ENCODE data around the gene MT1H. TPM values are rescaled to one million over a fixed set of nuclear protein-coding genes. Genes with fewer than 3 reads are reported as not detected.

Gene MT1H
- total RNA-seq, 4 donors from 2014 or later, result not detected

DNA sequence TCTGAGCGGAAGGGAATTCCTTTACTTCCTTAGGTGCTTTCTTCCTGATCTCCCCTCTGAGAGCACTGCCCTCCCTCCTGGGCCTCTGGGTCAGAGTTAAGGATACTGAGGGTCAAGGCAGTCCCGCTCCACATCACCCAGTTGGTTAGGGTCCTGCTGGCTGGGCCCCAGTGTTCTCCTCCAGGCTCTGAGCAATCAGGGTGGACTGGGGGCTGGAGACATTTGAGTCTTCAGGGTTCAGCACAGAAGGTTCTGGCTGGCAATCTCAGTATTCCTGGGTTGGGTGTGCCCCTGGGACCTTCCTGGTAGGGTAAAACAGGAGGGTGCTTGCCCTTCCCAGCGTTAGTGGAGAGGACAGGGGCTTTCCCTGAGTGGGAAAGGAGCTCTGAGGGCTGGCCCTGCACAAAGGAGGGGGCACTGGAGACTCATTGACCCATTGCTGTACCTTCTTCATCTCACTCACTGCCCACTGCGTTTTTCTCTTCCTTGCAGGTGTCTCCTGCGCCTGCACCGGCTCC is 36.7 kb upstream of the MT1H start:
- no peak for ATAC-seq
- H3K4me3 ChIP-seq, result peak overlapping the region; percentile 26 to 53
- WGBS, 2 donors (ENCODE audit: low coverage in 1 of 2), result 20% methylated on average over 1 of the region's 6 CpGs
- H3K27ac ChIP-seq, result peak overlapping the region in 3 of 4 donors; percentile 77 to 81 (median 79)
- H3K4me1 ChIP-seq, result peaks cover 0 to 36% (median 8%) of the 10 kb centered on the region in 3 donors
- H3K36me3 ChIP-seq, result no peaks in the 10 kb centered on the region
- H3K9me3 ChIP-seq, result no peaks in the 10 kb centered on the region
- TF ChIP-seq, protein P1, sequence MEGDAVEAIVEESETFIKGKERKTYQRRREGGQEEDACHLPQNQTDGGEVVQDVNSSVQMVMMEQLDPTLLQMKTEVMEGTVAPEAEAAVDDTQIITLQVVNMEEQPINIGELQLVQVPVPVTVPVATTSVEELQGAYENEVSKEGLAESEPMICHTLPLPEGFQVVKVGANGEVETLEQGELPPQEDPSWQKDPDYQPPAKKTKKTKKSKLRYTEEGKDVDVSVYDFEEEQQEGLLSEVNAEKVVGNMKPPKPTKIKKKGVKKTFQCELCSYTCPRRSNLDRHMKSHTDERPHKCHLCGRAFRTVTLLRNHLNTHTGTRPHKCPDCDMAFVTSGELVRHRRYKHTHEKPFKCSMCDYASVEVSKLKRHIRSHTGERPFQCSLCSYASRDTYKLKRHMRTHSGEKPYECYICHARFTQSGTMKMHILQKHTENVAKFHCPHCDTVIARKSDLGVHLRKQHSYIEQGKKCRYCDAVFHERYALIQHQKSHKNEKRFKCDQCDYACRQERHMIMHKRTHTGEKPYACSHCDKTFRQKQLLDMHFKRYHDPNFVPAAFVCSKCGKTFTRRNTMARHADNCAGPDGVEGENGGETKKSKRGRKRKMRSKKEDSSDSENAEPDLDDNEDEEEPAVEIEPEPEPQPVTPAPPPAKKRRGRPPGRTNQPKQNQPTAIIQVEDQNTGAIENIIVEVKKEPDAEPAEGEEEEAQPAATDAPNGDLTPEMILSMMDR (IDR thresholded peaks at IDR 0.05), result no peak
- no peak for TF ChIP-seq POLR2AphosphoS5 (IDR thresholded peaks at IDR 0.05)
- H3K27me3 ChIP-seq, result peaks cover 54% of the 10 kb centered on the region

DNA sequence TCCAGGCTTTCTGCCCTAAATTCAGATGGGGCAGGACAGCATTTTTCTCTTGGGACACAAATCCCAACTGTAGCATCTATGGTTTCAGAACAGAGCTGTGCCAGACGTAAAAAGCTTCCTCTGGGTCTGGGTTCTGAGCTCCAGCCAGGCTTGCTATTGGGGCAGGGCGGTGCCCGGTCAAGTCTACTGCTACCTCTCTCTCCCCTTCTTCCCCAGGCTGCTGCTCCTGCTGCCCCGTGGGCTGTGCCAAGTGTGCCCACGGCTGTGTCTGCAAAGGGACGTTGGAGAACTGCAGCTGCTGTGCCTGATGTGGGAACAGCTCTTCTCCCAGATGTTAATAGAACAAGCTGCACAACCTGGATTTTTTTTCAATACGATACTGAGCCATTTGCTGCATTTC is 36.1 kb upstream of the MT1H start:
- Histone ChIP-seq H3K4me1 (peaks cover 0 to 42% (median 12%) of the 10 kb centered on the region in 3 donors), H3K4me3 (peak overlapping the region in 1 of 2 donors; percentile 53), H3K27me3 (peaks cover 60% of the 10 kb centered on the region), H3K36me3 (no peaks in the 10 kb centered on the region), H3K27ac (peak overlapping the region in 2 of 4 donors; percentile 4 to 81), H3K9me3 (no peaks in the 10 kb centered on the region)
- WGBS, 2 donors (ENCODE audit: low coverage in 1 of 2), result 58 to 67% methylated on average over 1 to 4 of the region's 7 CpGs
- no peak for ATAC-seq
- TF ChIP-seq, protein P1 (IDR thresholded peaks at IDR 0.05), result no peak
- TF ChIP-seq POLR2A (IDR thresholded peaks at IDR 0.05) (no peak), POLR2AphosphoS5 (IDR thresholded peaks at IDR 0.05) (no peak), EP300 (IDR thresholded peaks at IDR 0.05) (no peak)

DNA sequence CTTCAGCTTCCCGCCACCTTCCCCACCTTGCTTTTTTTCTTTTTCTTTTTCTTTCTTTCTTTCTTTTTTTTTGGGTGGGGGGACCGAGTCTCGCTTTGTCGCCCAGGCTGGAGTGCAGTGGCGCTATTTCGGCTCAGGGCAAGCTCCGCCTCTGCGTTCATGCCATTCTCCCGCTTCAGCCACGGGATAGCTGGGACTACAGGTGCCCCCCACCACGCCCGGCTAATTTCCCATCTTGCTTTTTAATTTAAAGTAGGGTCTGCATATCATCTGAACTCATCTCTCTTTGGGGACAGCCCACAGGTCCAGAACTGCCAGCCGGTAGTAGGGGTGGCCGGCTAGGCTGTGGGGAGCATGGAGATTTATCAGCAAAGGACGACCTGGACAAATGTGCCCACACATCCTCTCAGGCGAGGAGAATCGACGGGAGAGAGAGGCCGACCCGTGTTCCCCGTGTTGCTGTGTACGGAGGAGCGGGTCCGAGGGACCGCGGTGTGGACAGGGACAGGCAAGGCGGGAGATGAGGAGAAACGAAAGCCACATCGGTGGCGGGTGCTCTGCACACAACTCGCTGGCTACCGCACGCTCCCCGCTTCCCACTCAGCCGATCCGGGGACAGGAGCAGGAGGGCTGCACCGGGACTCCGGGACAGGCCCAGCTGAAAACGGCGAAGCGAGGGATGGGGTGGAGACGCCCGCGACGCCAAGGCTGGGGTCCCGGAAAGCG is 34.7 kb upstream of the MT1H start:
- Histone ChIP-seq H3K9me3 (no peaks in the 10 kb centered on the region), H3K4me1 (peaks cover 0 to 51% (median 16%) of the 10 kb centered on the region in 3 donors), H3K4me3 (peak overlapping the region in 1 of 2 donors; percentile 53), H3K36me3 (no peaks in the 10 kb centered on the region), H3K27ac (no peak overlapping the region), H3K27me3 (peaks cover 73% of the 10 kb centered on the region)
- 32 to 56% methylated on average over 1 to 10 of the region's 47 CpGs for WGBS, 2 donors (ENCODE audit: low coverage in 1 of 2)
- ATAC-seq, result no peak
- TF ChIP-seq EP300 (IDR thresholded peaks at IDR 0.05), result no peak
- TF ChIP-seq, protein P1 (IDR thresholded peaks at IDR 0.05), result no peak
- peak in 1 of 2 donors; percentile 9 for TF ChIP-seq POLR2A (IDR thresholded peaks at IDR 0.05)

DNA sequence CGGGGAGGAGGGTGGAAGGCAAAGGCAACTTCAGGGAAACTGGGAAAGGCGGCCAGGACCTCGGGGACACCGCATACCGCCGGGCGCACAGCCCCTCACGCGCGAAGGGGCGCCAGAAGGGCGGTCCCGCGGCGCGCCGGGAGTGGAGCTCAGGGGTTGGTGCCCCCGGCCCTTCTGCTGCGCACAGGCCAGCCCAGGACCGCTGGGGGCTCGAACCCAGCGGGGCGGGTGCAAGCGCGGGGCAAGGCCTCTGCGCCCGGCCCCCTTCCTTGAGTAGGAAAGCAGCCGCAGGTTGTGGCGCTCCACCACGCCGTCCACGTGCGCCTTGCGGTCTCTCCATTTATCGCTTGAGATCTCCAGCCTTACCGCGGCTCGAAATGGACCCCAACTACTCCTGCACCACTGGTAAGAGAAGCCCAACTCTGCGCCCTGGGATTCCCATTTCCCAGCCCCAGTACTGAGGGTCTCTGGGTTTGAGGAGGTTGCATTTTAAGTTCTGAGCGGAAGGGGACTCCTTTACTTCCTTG is 34.1 kb upstream of the MT1H start:
- WGBS, 2 donors (ENCODE audit: low coverage in 1 of 2), result no CpG with 5 or more reads among the region's 40 CpGs
- H3K9me3 ChIP-seq, result no peaks in the 10 kb centered on the region
- H3K27ac ChIP-seq, result no peak overlapping the region
- TF ChIP-seq EP300 (IDR thresholded peaks at IDR 0.05) (no peak), POLR2A (IDR thresholded peaks at IDR 0.05) (no peak), POLR2AphosphoS5 (IDR thresholded peaks at IDR 0.05) (no peak)
- TF ChIP-seq, protein P1 (IDR thresholded peaks at IDR 0.05), result no peak
- peaks cover 80% of the 10 kb centered on the region for H3K27me3 ChIP-seq
- ATAC-seq, result no peak
- H3K4me3 ChIP-seq, result peak overlapping the region in 1 of 2 donors; percentile 53
- peaks cover 0 to 51% (median 16%) of the 10 kb centered on the region in 3 donors for H3K4me1 ChIP-seq
- H3K36me3 ChIP-seq, result no peaks in the 10 kb centered on the region
